ENCODE measurements around the gene IER3.
"Not testable (repeated sequence)": the region's sequence is repeated elsewhere in the genome, so short reads cannot be mapped to it uniquely, and the experiment has no call there.

Gene IER3

GRCh38 chr6:30722280-30723112 lies 21.9 kb downstream of the IER3 start:
- peak; percentile 51 to 82 for DNase-seq

GRCh38 chr6:30722025-30722279 lies 22.4 kb downstream of the IER3 start:
- not testable (repeated sequence) for DNase-seq

GRCh38 chr6:30721198-30722024 lies 22.9 kb downstream of the IER3 start:
- DNase-seq: peak; percentile 77 to 90

- peak in 1 of 2 experiments; percentile 70 for DNase-seq
Measured at GRCh38 chr6:30720738-30721197, 23.6 kb downstream of the IER3 start.

GRCh38 chr6:30719791-30720737 lies 24.3 kb downstream of the IER3 start, which contains the start of gene TUBB:
Gene TUBB (plus strand): TSS chr6:30720352. CDS start chr6:30720507, 155 bp downstream.
- peak; percentile 89 to 91 for DNase-seq

- no peak for DNase-seq
Measured at GRCh38 chr6:30719356-30719755, 25.0 kb downstream of the IER3 start.

GRCh38 chr6:30717845-30718720 lies 26.3 kb downstream of the IER3 start:
- DNase-seq: not testable (repeated sequence)

GRCh38 chr6:30717129-30717844 lies 27.1 kb downstream of the IER3 start, which contains the start of gene MDC1:
Gene MDC1 (minus strand): TSS chr6:30717281. CDS start chr6:30715175, 2,106 bp downstream.
- peak; percentile 95 to 99 for DNase-seq

GRCh38 chr6:30716879-30717128 lies 27.5 kb downstream of the IER3 start:
- DNase-seq: no peak

- no peak for DNase-seq
Measured at GRCh38 chr6:30714263-30714662, 30.1 kb downstream of the IER3 start.

GRCh38 chr6:30712441-30712945 lies 31.9 kb downstream of the IER3 start:
- no peak for DNase-seq

GRCh38 chr6:30711758-30712380 lies 32.5 kb downstream of the IER3 start:
- no peak for DNase-seq

- DNase-seq: no peak
Measured at GRCh38 chr6:30709101-30709868, 35.1 kb downstream of the IER3 start.

GRCh38 chr6:30707281-30707850 lies 37.0 kb downstream of the IER3 start:
- DNase-seq: peak; percentile 36 to 62

GRCh38 chr6:30705620-30706019 lies 38.7 kb downstream of the IER3 start:
- no peak for DNase-seq

GRCh38 chr6:30703821-30704220 lies 40.5 kb downstream of the IER3 start:
- DNase-seq: no peak

GRCh38 chr6:30703011-30703410 lies 41.3 kb downstream of the IER3 start:
- DNase-seq: no peak

GRCh38 chr6:30700340-30700739 lies 44.0 kb downstream of the IER3 start:
- no peak for DNase-seq

GRCh38 chr6:30696432-30696831 lies 47.9 kb downstream of the IER3 start:
- no peak for DNase-seq

Data from NCI-H187 (cell line).